Measurements from ENCODE around the gene JUP.
A peak's percentile ranks its signal among the peaks of the same experiment; 100 is the strongest.

The JUP gene

GRCh38 chr17:41758601-41759000 lies 27.9 kb downstream of the JUP start:
- no peak for DNase-seq (ENCODE audit: low read depth in 2 of 2)

- no peak for DNase-seq (ENCODE audit: low read depth in 2 of 2)
Measured at GRCh38 chr17:41754066-41754465, 32.4 kb downstream of the JUP start.

GRCh38 chr17:41751288-41751687 lies 35.2 kb downstream of the JUP start:
- DNase-seq (ENCODE audit: low read depth in 2 of 2), result no peak

DNA sequence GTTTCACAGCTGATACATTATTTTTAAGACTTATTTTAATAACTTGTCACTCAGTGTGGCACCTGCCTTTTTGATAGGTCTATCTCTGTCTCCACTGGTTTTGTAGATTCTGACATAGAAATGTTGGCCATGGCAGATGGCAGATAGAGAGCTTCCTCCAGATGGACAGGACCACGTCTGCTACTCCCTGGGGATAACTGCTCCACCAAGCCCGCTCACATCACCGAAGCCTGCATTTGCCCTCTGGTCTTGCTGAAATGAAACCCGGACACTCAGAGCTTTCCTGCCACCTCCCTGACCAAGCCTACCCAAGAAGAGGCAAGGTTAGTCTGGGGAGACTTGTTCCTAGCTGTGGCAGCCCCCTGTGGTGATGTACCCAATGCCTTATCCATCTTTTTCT lies 35.6 kb downstream of the JUP start:
- DNase-seq (ENCODE audit: low read depth in 2 of 2), result no peak

DNA sequence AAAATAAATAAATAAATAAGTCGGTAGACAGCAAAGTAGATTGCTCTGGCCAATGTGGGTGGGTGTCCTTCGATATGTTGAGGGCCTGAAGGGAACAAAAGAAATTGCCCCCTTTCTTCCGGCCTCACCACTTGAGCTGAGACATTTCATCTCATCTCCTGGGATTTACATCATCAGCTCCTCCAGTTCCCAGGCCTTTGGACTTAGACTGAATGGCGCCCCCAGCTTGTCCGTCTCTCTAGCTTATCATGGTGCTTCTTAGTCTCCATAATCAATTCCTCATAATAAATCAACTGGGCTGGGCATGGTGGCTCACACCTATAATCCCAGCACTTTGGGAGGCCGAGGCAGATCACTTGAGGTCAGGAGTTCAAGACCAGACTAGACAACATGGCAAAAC lies 38.2 kb downstream of the JUP start:
- no peak for DNase-seq (ENCODE audit: low read depth in 2 of 2)

GRCh38 chr17:41741709-41742108 lies 44.8 kb downstream of the JUP start:
- DNase-seq (ENCODE audit: low read depth in 2 of 2), result no peak

GRCh38 chr17:41740506-41740905 lies 46.0 kb downstream of the JUP start:
- no peak for DNase-seq (ENCODE audit: low read depth in 2 of 2)

DNA sequence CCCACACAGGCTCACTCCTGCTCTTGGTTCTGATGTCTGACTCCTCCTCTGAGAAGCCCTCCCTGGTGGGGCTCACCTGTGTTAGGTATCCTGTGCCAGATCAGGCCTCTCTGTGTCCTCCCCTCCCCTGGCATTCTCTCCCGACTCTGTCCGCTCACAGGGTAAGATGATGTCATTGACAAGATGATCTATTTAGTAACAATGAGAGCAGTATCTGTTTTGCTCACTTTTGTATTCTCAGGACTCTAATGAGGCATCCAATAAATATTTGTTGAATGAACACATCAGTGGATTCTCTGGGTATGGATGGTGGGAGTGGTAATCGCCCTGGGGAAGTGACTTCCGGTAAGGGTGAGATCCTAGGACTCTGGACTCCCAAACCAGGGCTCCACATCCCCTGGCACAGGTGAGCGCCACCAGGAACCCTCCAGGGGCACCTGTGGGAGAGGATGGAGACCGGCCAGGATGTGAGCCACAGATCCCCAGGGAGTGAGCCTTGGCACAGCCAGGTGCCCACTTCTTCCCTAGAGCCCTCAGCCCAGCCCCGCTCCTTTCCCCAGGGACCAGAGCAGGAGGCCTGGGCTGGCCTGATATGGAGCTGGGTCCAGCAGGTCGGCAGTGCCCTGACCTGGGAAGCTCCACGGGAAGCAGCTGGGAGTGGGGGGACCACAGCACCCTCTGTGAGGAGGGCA lies 46.7 kb downstream of the JUP start:
- no peak for DNase-seq (ENCODE audit: low read depth in 2 of 2)

GRCh38 chr17:41738801-41739112 lies 47.8 kb downstream of the JUP start:
- DNase-seq (ENCODE audit: low read depth in 2 of 2), result no peak

- DNase-seq (ENCODE audit: low read depth in 2 of 2), result peak; percentile 49 to 50
Measured at GRCh38 chr17:41738077-41738800, 48.3 kb downstream of the JUP start.

DNA sequence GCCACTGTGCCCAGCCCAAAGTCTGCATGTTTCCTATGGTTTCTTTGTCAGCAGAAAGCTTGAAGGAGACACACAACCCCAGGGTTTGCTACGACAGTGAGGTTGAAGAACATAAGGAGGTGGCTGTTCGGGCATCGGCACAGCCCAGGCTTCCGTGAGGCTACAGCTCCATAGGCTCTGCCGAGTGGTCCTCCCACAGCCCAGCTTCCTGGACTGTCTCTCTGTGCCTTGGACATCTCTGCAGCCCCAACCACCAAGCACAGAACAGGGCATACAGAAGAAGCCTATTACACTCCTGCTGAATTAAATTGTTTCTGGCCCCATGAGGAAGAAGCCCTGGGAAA lies 48.9 kb downstream of the JUP start:
- DNase-seq (ENCODE audit: low read depth in 2 of 2), result no peak

- no peak for DNase-seq (ENCODE audit: low read depth in 2 of 2)
Measured at GRCh38 chr17:41736983-41737679, 49.4 kb downstream of the JUP start.

DNA sequence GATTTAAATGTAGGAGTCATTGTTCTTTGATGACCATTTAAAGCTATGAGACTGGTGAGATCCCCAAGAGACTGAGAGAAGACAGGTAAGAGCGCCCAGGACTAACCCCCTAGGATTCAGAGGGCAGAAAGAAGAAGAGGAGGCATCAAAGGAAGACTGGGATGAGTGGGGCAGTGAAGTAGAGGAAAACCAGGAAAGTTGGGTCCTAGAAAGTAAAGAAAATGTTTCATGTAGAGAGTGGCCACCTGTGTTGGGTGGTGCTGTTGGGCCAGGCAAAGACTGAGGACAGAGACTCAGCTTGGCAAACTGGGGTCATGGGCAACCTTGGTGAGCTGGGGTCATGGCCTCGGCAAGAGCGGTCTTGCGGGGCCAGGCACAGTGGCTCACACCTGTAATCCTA lies 50.8 kb downstream of the JUP start:
- no peak for DNase-seq (ENCODE audit: low read depth in 2 of 2)

DNA sequence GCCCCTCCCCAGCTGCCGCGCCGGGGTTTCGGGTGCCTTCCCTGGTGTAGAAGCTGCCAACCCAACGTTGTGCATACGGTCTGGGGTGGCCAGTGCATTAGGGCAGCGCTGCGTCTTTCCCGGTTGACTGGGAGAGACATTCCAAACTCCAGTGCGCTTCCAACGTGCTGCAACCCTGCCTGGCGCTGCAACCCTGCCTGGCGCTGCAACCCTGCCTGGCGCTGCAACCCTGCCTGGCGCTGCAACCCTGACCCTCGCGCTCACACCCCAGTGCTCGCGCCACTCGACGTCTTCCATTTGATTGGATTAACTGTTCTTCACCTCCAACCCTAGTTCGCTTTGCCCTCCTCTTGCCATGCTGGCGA lies 51.6 kb downstream of the JUP start:
- DNase-seq (ENCODE audit: low read depth in 2 of 2), result no peak

- DNase-seq (ENCODE audit: low read depth in 2 of 2), result no peak
Measured at GRCh38 chr17:41734139-41734948, 52.2 kb downstream of the JUP start, which contains the start of gene HAP1. Gene HAP1, minus strand, starts transcription at chr17:41734643. Its CDS starts 9 bp downstream, at chr17:41734634.

GRCh38 chr17:41733348-41734138 lies 53.0 kb downstream of the JUP start:
- no peak for DNase-seq (ENCODE audit: low read depth in 2 of 2)

DNA sequence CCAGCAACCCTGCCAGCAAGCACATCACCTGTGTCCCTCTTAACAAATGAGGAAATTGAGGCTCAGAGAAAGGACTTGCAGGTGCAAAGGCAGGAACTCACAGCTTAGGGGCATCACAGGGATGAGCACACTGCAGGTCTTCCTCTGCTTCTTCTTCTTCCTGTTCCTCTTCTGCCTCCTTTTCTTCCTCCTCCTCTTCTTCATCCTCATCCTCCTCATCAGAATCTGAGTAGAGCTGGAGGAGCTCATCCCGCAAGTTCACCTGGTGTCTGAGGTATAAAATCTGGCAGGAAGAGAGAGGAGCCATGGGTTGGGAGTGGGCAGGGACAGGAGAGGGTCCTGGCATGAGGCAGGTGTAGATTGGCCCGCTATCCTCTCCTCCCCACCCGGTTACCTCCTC lies 54.7 kb downstream of the JUP start:
- no peak for DNase-seq (ENCODE audit: low read depth in 2 of 2)

DNA sequence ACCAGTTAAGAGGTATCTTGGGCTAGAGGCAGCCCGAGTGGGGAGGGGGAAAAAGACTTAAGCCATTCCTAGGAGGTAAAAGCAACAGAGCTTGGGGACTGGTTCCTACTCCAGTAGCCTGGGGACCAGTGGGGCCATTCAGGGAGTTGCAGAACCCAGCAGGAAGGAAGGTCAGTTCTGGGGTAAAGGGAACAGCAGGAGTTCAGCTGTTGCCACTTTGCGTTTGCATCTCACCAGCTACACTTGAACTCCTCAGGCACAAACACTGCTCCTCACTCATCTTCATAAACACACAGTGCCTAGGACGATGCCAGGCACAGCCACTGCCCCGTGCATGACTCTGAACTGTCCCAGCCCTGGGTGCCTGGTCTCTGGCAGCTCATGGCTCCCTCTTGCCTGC lies 56.0 kb downstream of the JUP start:
- DNase-seq (ENCODE audit: low read depth in 2 of 2), result no peak

GRCh38 chr17:41728056-41728455 lies 58.5 kb downstream of the JUP start:
- DNase-seq (ENCODE audit: low read depth in 2 of 2), result no peak

DNA sequence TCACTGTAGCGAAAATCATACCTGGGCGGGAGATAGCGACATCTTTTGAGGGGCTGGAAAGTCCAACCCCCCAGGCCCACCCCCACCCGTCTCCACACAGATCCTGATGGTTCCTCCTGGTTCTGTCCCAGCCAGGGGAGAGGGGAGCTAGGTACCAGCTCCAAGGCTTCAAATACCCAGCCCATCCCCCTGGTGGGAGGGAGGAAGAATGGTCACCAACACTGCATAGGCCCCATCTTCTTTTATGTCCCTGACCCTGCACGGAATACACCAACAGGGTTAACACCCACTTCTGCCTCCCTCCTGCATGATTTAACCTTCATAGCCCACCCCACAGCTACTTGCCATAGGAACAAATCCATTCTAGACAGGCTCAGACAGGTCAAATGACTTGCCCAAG lies 61.4 kb downstream of the JUP start:
- no peak for DNase-seq (ENCODE audit: low read depth in 2 of 2)

DNA sequence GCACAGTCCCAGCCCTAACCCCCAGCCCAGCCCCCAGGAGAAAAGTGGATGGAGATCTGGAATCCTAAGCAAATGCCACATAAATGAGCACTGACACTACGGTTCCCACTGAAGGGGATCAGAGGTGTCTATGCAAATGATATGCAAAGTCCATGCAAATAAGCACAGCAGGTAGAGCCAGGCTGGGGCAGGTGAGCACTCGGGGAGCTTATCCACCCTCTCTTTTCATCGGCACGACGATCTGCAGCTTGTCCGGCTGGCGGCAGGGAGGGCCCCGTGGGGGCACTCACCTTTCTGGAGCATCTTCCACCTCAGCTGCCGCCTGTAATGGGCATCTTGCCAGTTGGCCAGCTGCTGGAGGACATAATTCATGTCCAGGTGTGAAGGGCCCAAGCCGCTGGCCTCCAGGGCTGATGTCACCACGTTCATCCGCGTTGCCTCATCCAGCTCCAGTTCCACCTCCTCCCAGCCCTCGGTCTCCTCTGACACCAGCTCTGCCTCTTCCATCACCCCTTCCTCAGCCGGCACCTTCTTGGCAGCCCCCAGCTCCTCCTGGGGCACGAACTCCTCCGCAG lies 61.9 kb downstream of the JUP start:
- no peak for DNase-seq (ENCODE audit: low read depth in 2 of 2)
